ENCODE measurements around the gene DSTN.

DSTN gene

GRCh38 chr20:17579369-17580039 is 9.6 kb downstream of the DSTN start:
- DNase-seq, result no peak

- DNase-seq, result no peak
These were observed 11.0 kb downstream of the DSTN start for GRCh38 chr20:17580895-17581294.

GRCh38 chr20:17583126-17583525 is 13.3 kb downstream of the DSTN start:
- no peak for DNase-seq

- DNase-seq, result no peak
These were observed 14.8 kb downstream of the DSTN start for GRCh38 chr20:17584689-17585088.

GRCh38 chr20:17586250-17586649 is 16.4 kb downstream of the DSTN start:
- no peak for DNase-seq

- DNase-seq, result no peak
These were observed 17.3 kb downstream of the DSTN start for GRCh38 chr20:17587148-17587547.

GRCh38 chr20:17587824-17588223 is 17.9 kb downstream of the DSTN start:
- no peak for DNase-seq

- DNase-seq, result no peak
These were observed 19.4 kb downstream of the DSTN start for GRCh38 chr20:17589161-17589834.

GRCh38 chr20:17590245-17590644 is 20.4 kb downstream of the DSTN start:
- DNase-seq, result no peak

- no peak for DNase-seq
These were observed 24.0 kb downstream of the DSTN start for GRCh38 chr20:17593902-17594301.

GRCh38 chr20:17594443-17594842 is 24.6 kb downstream of the DSTN start:
- no peak for DNase-seq

- no peak for DNase-seq
These were observed 26.0 kb downstream of the DSTN start for GRCh38 chr20:17595856-17596255.

GRCh38 chr20:17598013-17598550 is 28.2 kb downstream of the DSTN start:
- no peak for DNase-seq

- DNase-seq, result no peak
These were observed 32.1 kb downstream of the DSTN start for GRCh38 chr20:17601957-17602356.

- no peak for DNase-seq
These were observed 32.6 kb downstream of the DSTN start for GRCh38 chr20:17602493-17602892.

- no peak for DNase-seq
These were observed 35.3 kb downstream of the DSTN start for GRCh38 chr20:17605131-17605660.

- no peak for DNase-seq
These were observed 36.1 kb downstream of the DSTN start for GRCh38 chr20:17606001-17606400.

- DNase-seq, result no peak
These were observed 39.0 kb downstream of the DSTN start for GRCh38 chr20:17608701-17609497.

GRCh38 chr20:17609811-17610377 is 40.0 kb downstream of the DSTN start:
- DNase-seq, result no peak

- DNase-seq, result no peak
These were observed 40.9 kb downstream of the DSTN start for GRCh38 chr20:17610566-17611289.

GRCh38 chr20:17611290-17611539 is 41.3 kb downstream of the DSTN start:
- no peak for DNase-seq
